Measurements from ENCODE around the gene SLC38A10. TPM values are rescaled to one million over a fixed set of nuclear protein-coding genes. Genes with fewer than 3 reads are reported as not detected.

Gene SLC38A10
- total and polyA plus RNA-seq, 2 donors from 2014 or later = 72.7 to 89.7 TPM

DNA sequence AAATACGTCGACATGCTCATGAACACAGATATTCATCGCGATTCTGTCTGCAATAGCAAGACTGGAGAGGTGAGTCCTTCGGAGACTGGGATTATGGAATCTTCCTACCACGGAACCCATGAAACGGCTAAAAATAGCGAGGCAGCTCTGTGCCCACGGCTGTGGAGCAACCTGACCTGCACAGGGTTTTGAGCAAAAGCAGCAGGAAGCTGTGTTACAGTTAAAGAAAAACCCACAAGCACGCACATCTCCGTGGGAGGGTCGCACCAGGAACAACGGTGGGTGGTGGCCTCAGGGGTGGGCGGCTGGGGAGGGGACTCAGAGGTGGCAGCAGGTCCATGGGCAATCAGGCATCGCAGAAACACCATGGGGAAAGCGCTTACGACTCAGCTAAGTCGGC, 24.8 kb downstream of the SLC38A10 start:
- no peak overlapping the region for H3K4me3 ChIP-seq (ENCODE audit: low read length in 3 of 3)
- DNase-seq (peak in 1 of 5 donors; percentile 43), FAIRE-seq (no peak)
- TF ChIP-seq, protein P1, sequence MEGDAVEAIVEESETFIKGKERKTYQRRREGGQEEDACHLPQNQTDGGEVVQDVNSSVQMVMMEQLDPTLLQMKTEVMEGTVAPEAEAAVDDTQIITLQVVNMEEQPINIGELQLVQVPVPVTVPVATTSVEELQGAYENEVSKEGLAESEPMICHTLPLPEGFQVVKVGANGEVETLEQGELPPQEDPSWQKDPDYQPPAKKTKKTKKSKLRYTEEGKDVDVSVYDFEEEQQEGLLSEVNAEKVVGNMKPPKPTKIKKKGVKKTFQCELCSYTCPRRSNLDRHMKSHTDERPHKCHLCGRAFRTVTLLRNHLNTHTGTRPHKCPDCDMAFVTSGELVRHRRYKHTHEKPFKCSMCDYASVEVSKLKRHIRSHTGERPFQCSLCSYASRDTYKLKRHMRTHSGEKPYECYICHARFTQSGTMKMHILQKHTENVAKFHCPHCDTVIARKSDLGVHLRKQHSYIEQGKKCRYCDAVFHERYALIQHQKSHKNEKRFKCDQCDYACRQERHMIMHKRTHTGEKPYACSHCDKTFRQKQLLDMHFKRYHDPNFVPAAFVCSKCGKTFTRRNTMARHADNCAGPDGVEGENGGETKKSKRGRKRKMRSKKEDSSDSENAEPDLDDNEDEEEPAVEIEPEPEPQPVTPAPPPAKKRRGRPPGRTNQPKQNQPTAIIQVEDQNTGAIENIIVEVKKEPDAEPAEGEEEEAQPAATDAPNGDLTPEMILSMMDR (IDR thresholded peaks at IDR 0.05; ENCODE audit: borderline replicate concordance, extremely low read depth, insufficient read depth) = no peak
- no peaks in the 10 kb centered on the region for H3K4me1 ChIP-seq (ENCODE audit: control insufficient read depth in 2 of 3, insufficient read depth in 2 of 3, low read depth in 1 of 3, low read length in 3 of 3)
- H3K9ac ChIP-seq (ENCODE audit: low read length in 3 of 3) = no peak overlapping the region
- peaks cover 0 to 41% (median 30%) of the 10 kb centered on the region in 3 donors for H3K36me3 ChIP-seq (ENCODE audit: control insufficient read depth in 2 of 3, insufficient read depth in 3 of 3, low read length in 3 of 3)
- no peak overlapping the region for H3K27ac ChIP-seq (ENCODE audit: low read depth in 2 of 2, low read length in 2 of 2)
- no peaks in the 10 kb centered on the region for H3K9me3 ChIP-seq (ENCODE audit: control insufficient read depth in 2 of 3, insufficient read depth in 1 of 3, low read length in 3 of 3)
- intact Hi-C loops (cut with DNase I) = no loop called here
- no peaks in the 10 kb centered on the region for H3K27me3 ChIP-seq (ENCODE audit: control insufficient read depth, insufficient read depth, low read length)

DNA sequence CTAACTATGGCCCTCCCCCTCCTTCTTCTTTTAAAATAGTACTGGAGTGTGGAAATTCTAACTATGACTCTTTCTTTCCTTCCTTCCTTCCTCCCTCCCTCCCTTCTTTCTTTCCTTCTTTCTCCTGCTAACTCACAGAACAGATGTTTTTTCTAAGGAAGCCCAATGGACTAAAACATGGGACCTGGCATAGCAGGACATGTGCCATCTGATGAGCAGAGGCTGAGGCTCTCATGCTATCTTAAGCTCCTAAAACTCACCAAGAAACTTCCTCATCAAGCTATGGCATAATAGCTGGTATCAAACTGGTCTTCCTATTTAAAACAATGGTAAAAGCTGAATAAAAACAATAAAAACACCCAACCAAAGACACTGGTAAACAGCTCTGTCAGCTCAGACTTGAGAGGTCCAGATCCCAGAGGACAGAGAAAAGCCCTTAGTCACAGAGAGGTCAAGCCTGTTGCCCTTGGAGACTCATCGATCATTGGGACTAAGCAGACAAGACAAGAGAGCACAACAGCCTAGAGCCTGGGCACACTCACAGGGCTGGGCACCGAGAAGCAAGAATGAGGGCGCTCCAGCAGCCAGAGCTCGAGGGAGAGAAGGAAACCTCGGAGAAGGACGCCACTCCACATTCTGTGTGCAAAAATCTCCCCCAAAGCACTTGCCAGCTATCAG, 27.6 kb downstream of the SLC38A10 start:
- Histone ChIP-seq H3K36me3 (ENCODE audit: control insufficient read depth in 2 of 3, insufficient read depth in 3 of 3, low read length in 3 of 3) (peaks cover 0 to 29% (median 15%) of the 10 kb centered on the region in 3 donors), H3K4me1 (ENCODE audit: control insufficient read depth in 2 of 3, insufficient read depth in 2 of 3, low read depth in 1 of 3, low read length in 3 of 3) (no peaks in the 10 kb centered on the region), H3K27ac (ENCODE audit: low read depth in 2 of 2, low read length in 2 of 2) (no peak overlapping the region), H3K27me3 (ENCODE audit: control insufficient read depth, insufficient read depth, low read length) (no peaks in the 10 kb centered on the region), H3K4me3 (ENCODE audit: low read length in 3 of 3) (no peak overlapping the region), H3K9ac (ENCODE audit: low read length in 3 of 3) (no peak overlapping the region), H3K9me3 (ENCODE audit: control insufficient read depth in 2 of 3, insufficient read depth in 1 of 3, low read length in 3 of 3) (no peaks in the 10 kb centered on the region)
- intact Hi-C loops (cut with DNase I) = no loop called here
- DNase-seq = no peak
- TF ChIP-seq, protein P1 (IDR thresholded peaks at IDR 0.05; ENCODE audit: borderline replicate concordance, extremely low read depth, insufficient read depth) = no peak
- no peak for FAIRE-seq

DNA sequence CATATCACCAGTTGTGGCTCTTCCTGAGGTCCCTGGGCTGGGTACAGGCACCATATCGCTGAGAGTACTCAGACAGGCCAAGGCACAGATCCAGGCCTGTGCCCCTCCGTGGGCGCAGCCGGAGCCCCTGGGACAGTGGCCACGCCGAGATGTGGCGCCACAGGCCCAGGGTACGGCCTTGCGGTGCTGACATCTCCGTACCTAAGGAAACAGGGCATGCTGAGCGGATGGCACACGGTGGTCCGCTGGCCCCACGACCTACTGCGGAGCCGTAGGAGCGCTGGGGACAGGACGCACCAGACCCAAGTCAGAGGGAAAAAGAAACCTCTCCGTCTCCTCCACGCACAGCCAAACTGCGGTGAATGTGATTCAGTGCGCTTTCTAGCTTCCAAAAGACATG, 29.5 kb downstream of the SLC38A10 start:
- H3K9ac ChIP-seq (ENCODE audit: low read length in 3 of 3) = no peak overlapping the region
- no peaks in the 10 kb centered on the region for H3K27me3 ChIP-seq (ENCODE audit: control insufficient read depth, insufficient read depth, low read length)
- intact Hi-C loops (cut with DNase I) = no loop called here
- H3K27ac ChIP-seq (ENCODE audit: low read depth in 2 of 2, low read length in 2 of 2) = no peak overlapping the region
- H3K4me1 ChIP-seq (ENCODE audit: control insufficient read depth in 2 of 3, insufficient read depth in 2 of 3, low read depth in 1 of 3, low read length in 3 of 3) = no peaks in the 10 kb centered on the region
- H3K9me3 ChIP-seq (ENCODE audit: control insufficient read depth in 2 of 3, insufficient read depth in 1 of 3, low read length in 3 of 3) = no peaks in the 10 kb centered on the region
- no peak for DNase-seq
- TF ChIP-seq, protein P1 (IDR thresholded peaks at IDR 0.05; ENCODE audit: borderline replicate concordance, extremely low read depth, insufficient read depth) = no peak
- no peak overlapping the region for H3K4me3 ChIP-seq (ENCODE audit: low read length in 3 of 3)
- H3K36me3 ChIP-seq (ENCODE audit: control insufficient read depth in 2 of 3, insufficient read depth in 3 of 3, low read length in 3 of 3) = peaks cover 0 to 28% (median 17%) of the 10 kb centered on the region in 3 donors
- FAIRE-seq = no peak

All from kidney (tissue), 14 donors.